K562 (cell line): ENCODE measurements around the gene SORBS2. TPM values are rescaled to one million over a fixed set of nuclear protein-coding genes. Genes with fewer than 3 reads are reported as not detected.

Experiments
- ATAC-seq: fragments of 200-7000 bp; cut with Tn5 transposase; 3 replicates; pipeline ENCODE4 v1.9.1; 2020; ENCODE audit warnings: moderate library complexity
- BruUV-seq: library from RNA; stranded (reverse); fragments of 400-500 nt; replicated peaks from 2 replicates; lab custom pipeline; 2021; lab: Mats Ljungman, UMichigan
- CTCF ChIA-PET: fragments of 300-600 bp; formaldehyde crosslinking; extraction: SDS; loops from one replicate; lab custom pipeline; 2021; ENCODE audit warnings: low intra/inter-chr PET ratio; lab: Yijun Ruan, JAX
- POLR2A ChIA-PET: fragments of 300-600, 350-650 bp; sonication (Branson Sonifier 250); formaldehyde crosslinking; extraction: SDS; loops from one replicate; lab custom pipeline; 2021; ENCODE audit warnings: antibody characterized with exemption, inconsistent platforms; lab: Yijun Ruan, JAX
- DNase-seq, 4 experiments: peaks; one replicate each; pipeline versions ENCODE4 v3.0.0 to v3.0.0-alpha.2; 2011 to 2018; ENCODE audit warnings: low spot score in 3 of 4, mixed read lengths in 3 of 4; ENCODE audit errors: extremely low read depth in 1 of 4
- FAIRE-seq: peaks from 2 replicates; lab custom pipeline; 2011; peaks lifted over from hg19 to GRCh38; lab: Jason Lieb, UNC
- H2AFZ ChIP-seq: 2 replicates; pipeline ENCODE4 v1.6.0; 2011; ENCODE audit warnings: low read depth, low read length, control low read depth, inconsistent platforms
- H3K27ac ChIP-seq: fragments of 200-600 bp; 3 replicates; pipeline ENCODE4 v1.8.0; 2011; ENCODE audit warnings: low read depth, mild to moderate bottlenecking, control low read depth, inconsistent platforms, low read length, moderate library complexity, mixed read lengths; ENCODE audit errors: extremely low read depth
- H3K27me3 ChIP-seq, 2 experiments: fragments of 300-600 bp in 1 of 2; 2 replicates in 1 of 2; 3 replicates in 1 of 2; pipeline versions ENCODE4 v1.6.0 to v1.8.0; 2011; ENCODE audit warnings: inconsistent platforms in 2 of 2, low read length in 2 of 2, mild to moderate bottlenecking in 1 of 2, mixed read lengths in 1 of 2, moderate library complexity in 1 of 2; ENCODE audit not compliant: control insufficient read depth in 2 of 2, insufficient read depth in 2 of 2
- H3K36me3 ChIP-seq: fragments of 300-600 bp; 3 replicates; pipeline ENCODE4 v1.8.0; 2011; ENCODE audit warnings: mild to moderate bottlenecking, low read length, inconsistent platforms; ENCODE audit not compliant: control insufficient read depth, insufficient read depth
- H3K4me1 ChIP-seq, 2 experiments: fragments of 200-600 bp in 1 of 2; replicated peaks in 1 of 2; 2 replicates in 1 of 2; 3 replicates in 1 of 2; pipeline versions ENCODE4 v1.5.1 to v1.8.0; 2011; ENCODE audit warnings: inconsistent platforms in 2 of 2, low read length in 2 of 2, mild to moderate bottlenecking in 1 of 2, mixed read lengths in 1 of 2, moderate library complexity in 1 of 2; ENCODE audit not compliant: control insufficient read depth in 2 of 2, insufficient read depth in 2 of 2
- H3K4me2 ChIP-seq: 2 replicates; pipeline ENCODE4 v1.6.1; 2011; ENCODE audit warnings: low read length, control low read depth, inconsistent platforms, mixed read lengths; ENCODE audit not compliant: insufficient read depth
- H3K4me3 ChIP-seq: fragments of 200-600 bp; sonication (generic), shearing (Covaris generic); 2 replicates; pipeline ENCODE4 v1.5.1; 2016; ENCODE audit warnings: control low read depth, inconsistent platforms
- H3K79me2 ChIP-seq: fragments of 200-600 bp; 3 replicates; pipeline ENCODE4 v1.8.0; 2011; ENCODE audit warnings: low read length, inconsistent platforms; ENCODE audit not compliant: control insufficient read depth, insufficient read depth
- H3K9ac ChIP-seq, 2 experiments: 2 replicates each; pipeline versions ENCODE4 v1.6.0 to v1.6.1; 2011; ENCODE audit warnings: low read depth in 2 of 2, low read length in 2 of 2, control low read depth in 1 of 2, inconsistent platforms in 1 of 2, mild to moderate bottlenecking in 1 of 2, mixed read lengths in 1 of 2; ENCODE audit not compliant: insufficient read depth in 1 of 2
- H3K9me1 ChIP-seq: one replicate; pipeline ENCODE4 v1.6.0; 2011; ENCODE audit warnings: inconsistent platforms, mild to moderate bottlenecking, low read length, moderate library complexity; ENCODE audit not compliant: control insufficient read depth, insufficient read depth
- H3K9me3 ChIP-seq: replicated peaks from 2 replicates; pipeline ENCODE4 v1.5.1; 2011; ENCODE audit warnings: low read depth, low read length, inconsistent platforms; ENCODE audit not compliant: control insufficient read depth, insufficient read depth
- H4K20me1 ChIP-seq: replicated peaks from 2 replicates; pipeline ENCODE4 v1.6.1; 2011; ENCODE audit warnings: low read length, inconsistent platforms, mixed read lengths; ENCODE audit not compliant: control insufficient read depth, insufficient read depth
- ASH1L ChIP-seq: fragments of 450-650 bp; IDR thresholded peaks from 2 replicates; pipeline ENCODE4 v1.6.1; 2018; ENCODE audit warnings: borderline replicate concordance, mild to moderate bottlenecking, low read depth; ENCODE audit not compliant: partially characterized antibody
- ETV6 ChIP-seq, 3 experiments: fragments of 150-350 bp in 1 of 3; sonication (generic) in 1 of 3; formaldehyde crosslinking in 1 of 3; IDR thresholded peaks; 2 replicates each; pipeline versions ENCODE4 v1.6.1 to v1.8.0; 2014 to 2022; ENCODE audit warnings: borderline replicate concordance in 2 of 3, low read depth in 2 of 3, antibody characterized with exemption in 1 of 3, low read length in 1 of 3, mild to moderate bottlenecking in 1 of 3, missing genetic modification reagents in 1 of 3
- EZH2 ChIP-seq: IDR thresholded peaks from 2 replicates; pipeline ENCODE4 v1.6.1; 2012; ENCODE audit warnings: low read depth, mild to moderate bottlenecking, inconsistent platforms, low read length, borderline replicate concordance
- FOXA1 ChIP-seq: fragments of 450-650 bp; IDR thresholded peaks from 2 replicates; pipeline ENCODE4 v1.6.1; 2016; ENCODE audit warnings: mild to moderate bottlenecking, borderline replicate concordance
- GATAD2A ChIP-seq: fragments of 450-650 bp; IDR thresholded peaks from 2 replicates; pipeline ENCODE4 v1.6.1; 2017
- KLF1 ChIP-seq: fragments of 450-650 bp; IDR thresholded peaks from 2 replicates; pipeline ENCODE4 v1.6.1; 2016; ENCODE audit warnings: missing genetic modification characterization, missing compliant biosample characterization
- MTA1 ChIP-seq: fragments of 450-650 bp; IDR thresholded peaks from 2 replicates; pipeline ENCODE4 v1.6.1; 2017; ENCODE audit warnings: borderline replicate concordance
- NCOA1 ChIP-seq: fragments of 450-650 bp; IDR thresholded peaks from 2 replicates; pipeline ENCODE4 v1.6.1; 2016; ENCODE audit warnings: low read depth
- NRF1 ChIP-seq, 2 experiments: fragments of 450-650 bp; IDR thresholded peaks in 1 of 2; conservative IDR thresholded peaks in 1 of 2; 2 replicates each; pipeline ENCODE4 v1.6.1; 2014; ENCODE audit warnings: mild to moderate bottlenecking in 2 of 2
- YY1 ChIP-seq, 3 experiments: IDR thresholded peaks; 2 replicates each; pipeline ENCODE4 v1.6.1; 2011; ENCODE audit warnings: low read length in 2 of 3, mild to moderate bottlenecking in 2 of 3, moderate library complexity in 2 of 3, borderline replicate concordance in 1 of 3, control low read depth in 1 of 3, low read depth in 1 of 3; ENCODE audit not compliant: insufficient read depth in 3 of 3, insufficient replicate concordance in 2 of 3, control insufficient read depth in 1 of 3, insufficient read length in 1 of 3; ENCODE audit errors: extremely low read depth in 1 of 3
- WGBS: fragments of 100-300 bp; shearing (Covaris generic); methylation state at CpG from one replicate; pipeline ENCODE4 v1.1.6; 2016; ENCODE audit warnings: low coverage, mixed read lengths; ENCODE audit not compliant: insufficient coverage; ENCODE audit errors: missing lambda C conversion rate; 5-methylcytosine and 5-hydroxymethylcytosine counted together
- in situ Hi-C: fragments of 300-500 bp; cut with MboI; formaldehyde crosslinking; loops from 4 replicates; pipeline ENCODE4 v1.15.0; 2018; ENCODE audit warnings: inconsistent platforms, mixed read lengths
- intact Hi-C: fragments of 100-400 bp; cut with micrococcal nuclease; formaldehyde crosslinking; loops from 2 replicates; pipeline ENCODE4 v1.14.2; 2022
- polyA plus RNA-seq, 8 experiments: library from polyadenylated mRNA; depleted of rRNA in 4 of 8; stranded (reverse) in 5 of 8; unstranded in 3 of 8; fragments of >200 nt; fragmentation: Nextera tagmentation in 2 of 8; fragmentation: Illumina TruSeq in 1 of 8; extraction: Ambion mirVana in 2 of 8; extraction: Trizol in 1 of 8; gene quantifications; 2 replicates each; pipeline versions ENCODE4 v1.2.1 to v1.2.3, GENCODE V29; 2011 to 2014; ENCODE audit warnings: inconsistent platforms in 1 of 8, missing spikeins in 1 of 8
- total RNA-seq, 7 experiments: library from RNA; depleted of rRNA in 6 of 7; stranded (reverse); fragments of >200 nt in 6 of 7; fragmentation: Illumina TruSeq in 2 of 7; extraction: Trizol in 2 of 7; gene quantifications; 2 replicates each; pipeline versions ENCODE4 v1.2.1 to v1.2.3, GENCODE V29; 2011 to 2021; ENCODE audit warnings: low replicate concordance in 1 of 7
- TF ChIP-seq, protein P1 (sequence below): fragments of 250-450 bp; sonication (Bioruptor Pico); IDR thresholded peaks from 2 replicates; pipeline ENCODE4 v1.5.0; 2020; ENCODE audit warnings: mild to moderate bottlenecking
- TF ChIP-seq, protein P2 (sequence below): fragments of 250-450 bp; sonication (Bioruptor Pico); IDR thresholded peaks from 2 replicates; pipeline ENCODE4 v1.4.0; 2020; ENCODE audit warnings: mild to moderate bottlenecking
- TF ChIP-seq, protein P3 (sequence below), 3 experiments: IDR thresholded peaks in 2 of 3; conservative IDR thresholded peaks in 1 of 3; 2 replicates each; pipeline ENCODE4 v1.5.1; 2011 to 2012; ENCODE audit warnings: low read length in 3 of 3, mild to moderate bottlenecking in 3 of 3, control low read depth in 2 of 3, improper control_type of control experiment in 1 of 3, inconsistent platforms in 1 of 3, low read depth in 1 of 3, mixed read lengths in 1 of 3, moderate library complexity in 1 of 3; ENCODE audit not compliant: insufficient read depth in 2 of 3

The SORBS2 gene
- total and polyA plus RNA-seq, 9 of the 15 experiments (the other 6 are each of a cell fraction or from before 2014, with no cell fraction given): 0.29 TPM; not detected in 8

DNA sequence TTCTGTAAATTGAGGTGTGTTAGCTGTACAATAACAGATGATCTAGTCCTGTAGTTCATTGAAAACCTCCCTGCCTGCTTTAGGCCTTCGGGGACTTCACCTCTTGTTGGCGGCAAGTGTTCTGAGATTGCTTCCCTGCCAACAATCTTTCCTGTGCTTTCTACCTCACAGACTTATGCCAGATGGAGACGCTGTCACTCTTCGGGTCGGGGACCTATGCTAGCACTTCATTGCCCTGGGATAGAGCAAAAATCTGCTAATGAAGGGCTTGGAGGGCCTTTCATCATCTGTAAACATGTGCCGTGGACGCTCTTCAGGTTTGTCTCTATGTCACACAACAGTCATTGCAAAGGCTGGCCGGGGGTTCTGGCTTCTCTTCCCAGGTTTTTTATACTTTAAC is 272.0 kb downstream of the SORBS2 start (continued):
- TF ChIP-seq, protein P1, sequence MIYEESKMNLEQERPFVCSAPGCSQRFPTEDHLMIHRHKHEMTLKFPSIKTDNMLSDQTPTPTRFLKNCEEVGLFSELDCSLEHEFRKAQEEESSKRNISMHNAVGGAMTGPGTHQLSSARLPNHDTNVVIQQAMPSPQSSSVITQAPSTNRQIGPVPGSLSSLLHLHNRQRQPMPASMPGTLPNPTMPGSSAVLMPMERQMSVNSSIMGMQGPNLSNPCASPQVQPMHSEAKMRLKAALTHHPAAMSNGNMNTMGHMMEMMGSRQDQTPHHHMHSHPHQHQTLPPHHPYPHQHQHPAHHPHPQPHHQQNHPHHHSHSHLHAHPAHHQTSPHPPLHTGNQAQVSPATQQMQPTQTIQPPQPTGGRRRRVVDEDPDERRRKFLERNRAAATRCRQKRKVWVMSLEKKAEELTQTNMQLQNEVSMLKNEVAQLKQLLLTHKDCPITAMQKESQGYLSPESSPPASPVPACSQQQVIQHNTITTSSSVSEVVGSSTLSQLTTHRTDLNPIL: no peak
- TF ChIP-seq EZH2: no peak

DNA sequence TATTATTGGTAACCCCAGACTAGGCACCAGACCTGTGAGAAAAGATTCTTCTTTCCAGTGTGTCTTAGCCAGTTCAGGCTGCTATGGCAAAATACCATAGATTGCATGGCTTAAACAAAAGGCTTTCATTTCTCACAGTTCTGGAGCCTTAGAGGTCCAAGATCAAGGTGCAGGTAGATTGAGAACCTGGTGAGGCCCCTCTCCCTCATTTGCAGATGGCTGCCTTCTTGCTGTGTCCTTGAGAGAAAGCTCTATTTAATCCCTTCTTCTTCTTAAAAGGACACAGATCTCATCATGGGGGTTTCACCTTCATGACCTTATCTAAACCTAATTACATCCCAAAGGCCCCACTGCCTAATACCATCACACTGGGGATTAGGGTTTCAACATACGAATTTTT is 273.2 kb downstream of the SORBS2 start:
- Histone ChIP-seq H3K36me3 (no peaks in the 10 kb centered on the region), H3K4me3 (no peak overlapping the region), H2AFZ (no peak overlapping the region), H3K79me2 (no peaks in the 10 kb centered on the region), H3K4me1 (peaks cover 0 to 11% of the 10 kb centered on the region in 2 experiments; a peak in 3 of 5 replicates), H3K9me3 (no peaks in the 10 kb centered on the region), H3K27ac (no peak overlapping the region), H3K27me3 (peaks cover 33 to 56% of the 10 kb centered on the region in 2 experiments), H3K9ac (no peak overlapping the region), H4K20me1 (no peaks in the 10 kb centered on the region; the same call in 1 of the 2 replicates), H3K4me2 (no peak overlapping the region), H3K9me1 (no peaks in the 10 kb centered on the region)
- intact Hi-C loops (loop anchor here (5.0 kb wide), 1 partner anchor 53 kb away; no protein-coding TSS in a partner anchor), in situ Hi-C loops (no loop called here)
- ATAC-seq (no peak), DNase-seq (no peak), FAIRE-seq (no peak)
- ChIA-PET POLR2A (no interaction called here), CTCF (no interaction called here)
- 0% methylated on average over 1 of the region's 1 CpG for WGBS
- no TSS peak for BruUV-seq
- TF ChIP-seq ASH1L (no peak), MTA1 (no peak), NCOA1 (no peak), GATAD2A (no peak), FOXA1 (no peak), YY1 (IDR thresholded peaks at IDR 0.05; ENCODE audit: borderline replicate concordance in 1 of 3, control insufficient read depth in 1 of 3, extremely low read depth in 1 of 3, insufficient read depth in 3 of 3, insufficient read length in 1 of 3, insufficient replicate concordance in 2 of 3, low read depth in 1 of 3, low read length in 2 of 3) (no peak), KLF1 (tag) (no peak), ETV6 (IDR thresholded peaks at IDR 0.05; ENCODE audit: borderline replicate concordance in 1 of 2, low read depth in 2 of 2, low read length in 1 of 2) (no peak), ETV6 (CRISPR knock-in tag; IDR thresholded peaks at IDR 0.05; ENCODE audit: borderline replicate concordance) (no peak), NRF1 (conservative IDR thresholded peaks at IDR 0.05 in 1 of 2, IDR thresholded peaks at IDR 0.05 in 1 of 2) (no peak)
- TF ChIP-seq, protein P2, sequence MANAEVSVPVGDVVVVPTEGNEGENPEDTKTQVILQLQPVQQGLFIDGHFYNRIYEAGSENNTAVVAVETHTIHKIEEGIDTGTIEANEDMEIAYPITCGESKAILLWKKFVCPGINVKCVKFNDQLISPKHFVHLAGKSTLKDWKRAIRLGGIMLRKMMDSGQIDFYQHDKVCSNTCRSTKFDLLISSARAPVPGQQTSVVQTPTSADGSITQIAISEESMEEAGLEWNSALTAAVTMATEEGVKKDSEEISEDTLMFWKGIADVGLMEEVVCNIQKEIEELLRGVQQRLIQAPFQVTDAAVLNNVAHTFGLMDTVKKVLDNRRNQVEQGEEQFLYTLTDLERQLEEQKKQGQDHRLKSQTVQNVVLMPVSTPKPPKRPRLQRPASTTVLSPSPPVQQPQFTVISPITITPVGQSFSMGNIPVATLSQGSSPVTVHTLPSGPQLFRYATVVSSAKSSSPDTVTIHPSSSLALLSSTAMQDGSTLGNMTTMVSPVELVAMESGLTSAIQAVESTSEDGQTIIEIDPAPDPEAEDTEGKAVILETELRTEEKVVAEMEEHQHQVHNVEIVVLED (CRISPR knock-in tag): no peak
- TF ChIP-seq, protein P3, sequence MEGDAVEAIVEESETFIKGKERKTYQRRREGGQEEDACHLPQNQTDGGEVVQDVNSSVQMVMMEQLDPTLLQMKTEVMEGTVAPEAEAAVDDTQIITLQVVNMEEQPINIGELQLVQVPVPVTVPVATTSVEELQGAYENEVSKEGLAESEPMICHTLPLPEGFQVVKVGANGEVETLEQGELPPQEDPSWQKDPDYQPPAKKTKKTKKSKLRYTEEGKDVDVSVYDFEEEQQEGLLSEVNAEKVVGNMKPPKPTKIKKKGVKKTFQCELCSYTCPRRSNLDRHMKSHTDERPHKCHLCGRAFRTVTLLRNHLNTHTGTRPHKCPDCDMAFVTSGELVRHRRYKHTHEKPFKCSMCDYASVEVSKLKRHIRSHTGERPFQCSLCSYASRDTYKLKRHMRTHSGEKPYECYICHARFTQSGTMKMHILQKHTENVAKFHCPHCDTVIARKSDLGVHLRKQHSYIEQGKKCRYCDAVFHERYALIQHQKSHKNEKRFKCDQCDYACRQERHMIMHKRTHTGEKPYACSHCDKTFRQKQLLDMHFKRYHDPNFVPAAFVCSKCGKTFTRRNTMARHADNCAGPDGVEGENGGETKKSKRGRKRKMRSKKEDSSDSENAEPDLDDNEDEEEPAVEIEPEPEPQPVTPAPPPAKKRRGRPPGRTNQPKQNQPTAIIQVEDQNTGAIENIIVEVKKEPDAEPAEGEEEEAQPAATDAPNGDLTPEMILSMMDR (IDR thresholded peaks at IDR 0.05 in 2 of 3, conservative IDR thresholded peaks at IDR 0.05 in 1 of 3; ENCODE audit: insufficient read depth in 2 of 3, low read depth in 1 of 3, low read length in 3 of 3): no peak
